ENCODE results near the gene KXD1. TPM values are rescaled to one million over a fixed set of nuclear protein-coding genes. Genes with fewer than 3 reads are reported as not detected.

The KXD1 gene
- total and polyA plus RNA-seq, 10 of the 15 experiments (the other 5 are each of a cell fraction or from before 2014, with no cell fraction given), result 27.5 to 209 (median 129) TPM

DNA sequence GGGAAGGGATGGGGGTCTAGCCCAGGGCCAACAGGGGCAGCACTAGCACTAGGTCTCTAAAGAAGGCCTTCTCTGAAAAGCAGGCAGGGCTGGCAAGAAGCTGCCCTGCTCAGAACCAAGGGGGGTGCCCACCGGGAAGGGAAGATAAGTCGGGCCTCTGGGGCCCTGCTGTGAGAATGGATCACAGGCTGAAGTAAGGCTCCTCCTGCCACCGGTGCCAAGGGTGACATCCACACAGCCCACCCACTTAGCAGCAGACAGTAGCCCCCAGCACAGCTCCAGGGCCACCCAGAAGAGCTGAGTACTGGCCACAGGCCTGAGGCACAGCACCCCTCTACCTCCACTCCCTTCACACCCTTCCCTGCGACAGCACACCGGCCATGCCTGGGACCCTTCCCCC, 41.7 kb upstream of the KXD1 start:
- no peak overlapping the region for H3K9ac ChIP-seq (ENCODE audit: control insufficient read depth, insufficient read depth, low read length)
- POLR2A ChIA-PET, result no interaction called here
- no peak for DNase-seq (ENCODE audit: low read depth, low spot score)

More for the DNA sequence above, 41.7 kb upstream of the KXD1 start:
- Histone ChIP-seq H3K36me3 (ENCODE audit: control insufficient read depth in 2 of 2, insufficient read depth in 2 of 2, low read length in 1 of 2) (no peaks in the 10 kb centered on the region; a peak in 2 of 4 replicates), H3K9me3 (replicated peaks; ENCODE audit: control insufficient read depth, insufficient read depth, low read length) (no peaks in the 10 kb centered on the region), H3K4me3 (no peak overlapping the region), H2AFZ (ENCODE audit: control insufficient read depth, low read depth, low read length) (no peak overlapping the region), H3K27ac (ENCODE audit: control insufficient read depth, insufficient read depth) (no peak overlapping the region), H3K4me2 (ENCODE audit: control insufficient read depth, insufficient read depth) (peak overlapping the region; percentile 17; the same call in 1 of the 2 replicates), H4K20me1 (ENCODE audit: control insufficient read depth, insufficient read depth) (peaks cover 4% of the 10 kb centered on the region), H3K79me2 (ENCODE audit: control insufficient read depth, insufficient read depth, low read length) (peaks cover 79% of the 10 kb centered on the region), H3K27me3 (replicated peaks in 1 of 2; ENCODE audit: control insufficient read depth in 2 of 2, insufficient read depth in 2 of 2, low read length in 1 of 2) (no peaks in the 10 kb centered on the region), H3K4me1 (ENCODE audit: control insufficient read depth, insufficient read depth, low read length) (peaks cover 8% of the 10 kb centered on the region)
- in situ Hi-C loops (cut with MboI) (no loop called here), intact Hi-C loops (cut with micrococcal nuclease; ENCODE audit: unreplicated experiment) (no loop called here)
- TF ChIP-seq IKZF1 (conservative IDR thresholded peaks at IDR 0.05), result no peak
- TF ChIP-seq NFXL1 (IDR thresholded peaks at IDR 0.05; ENCODE audit: borderline replicate concordance), result no peak
- no peak for TF ChIP-seq NR2C1 (IDR thresholded peaks at IDR 0.05)
- TF ChIP-seq BMI1 (IDR thresholded peaks at IDR 0.05; ENCODE audit: borderline replicate concordance), result no peak
- no peak for TF ChIP-seq HDAC6 (IDR thresholded peaks at IDR 0.05; ENCODE audit: unreplicated experiment)
- TF ChIP-seq LARP7 (IDR thresholded peaks at IDR 0.05), result no peak
- TF ChIP-seq IRF5 (IDR thresholded peaks at IDR 0.05; ENCODE audit: borderline replicate concordance), result no peak
- TF ChIP-seq ZNF384 (IDR thresholded peaks at IDR 0.05; ENCODE audit: borderline replicate concordance, low read depth, low read length), result no peak
- TF ChIP-seq, protein P1, sequence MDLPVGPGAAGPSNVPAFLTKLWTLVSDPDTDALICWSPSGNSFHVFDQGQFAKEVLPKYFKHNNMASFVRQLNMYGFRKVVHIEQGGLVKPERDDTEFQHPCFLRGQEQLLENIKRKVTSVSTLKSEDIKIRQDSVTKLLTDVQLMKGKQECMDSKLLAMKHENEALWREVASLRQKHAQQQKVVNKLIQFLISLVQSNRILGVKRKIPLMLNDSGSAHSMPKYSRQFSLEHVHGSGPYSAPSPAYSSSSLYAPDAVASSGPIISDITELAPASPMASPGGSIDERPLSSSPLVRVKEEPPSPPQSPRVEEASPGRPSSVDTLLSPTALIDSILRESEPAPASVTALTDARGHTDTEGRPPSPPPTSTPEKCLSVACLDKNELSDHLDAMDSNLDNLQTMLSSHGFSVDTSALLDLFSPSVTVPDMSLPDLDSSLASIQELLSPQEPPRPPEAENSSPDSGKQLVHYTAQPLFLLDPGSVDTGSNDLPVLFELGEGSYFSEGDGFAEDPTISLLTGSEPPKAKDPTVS (IDR thresholded peaks at IDR 0.05; ENCODE audit: low read depth, low read length), result no peak
- TF ChIP-seq RCOR1 (conservative IDR thresholded peaks at IDR 0.05; ENCODE audit: low read depth, low read length), result no peak
- RAD21 ChIA-PET (ENCODE audit: unreplicated experiment), result no interaction called here
- FAIRE-seq (no peak), ATAC-seq (no peak)
- SMC1A ChIA-PET (ENCODE audit: uncharacterized antibody, unreplicated experiment), result interaction anchor here (0.8 to 0.9 kb wide), 2 partner anchors 16 to 56 kb away, joined by 3 read pairs; partner anchors contain the start of gene UBA52
- BruUV-seq (replicated peaks), result no TSS peak
- CTCF ChIA-PET, result interaction anchor here (1.0 to 1.9 kb wide), 2 partner anchors 9 to 73 kb away, joined by 4 to 5 read pairs; partner anchors contain the start of gene REX1BD
- 90% methylated on average over 5 of the region's 5 CpGs for WGBS (ENCODE audit: insufficient coverage, insufficient replicate concordance, low lambda C conversion rate, missing lambda C conversion rate)
